GM12891 (cell line): Measurements from ENCODE around the gene TTC23.

Source experiments
- POLR2A ChIP-seq: IDR thresholded peaks from 2 replicates; pipeline ENCODE4 v1.6.1; 2011; ENCODE audit warnings: low read depth, low read length, control low read depth
- POLR2AphosphoS5 ChIP-seq: IDR thresholded peaks from 2 replicates; pipeline ENCODE4 v1.6.1; 2011; ENCODE audit warnings: low read depth, low read length, control low read depth
- SPI1 ChIP-seq: IDR thresholded peaks from 2 replicates; pipeline ENCODE4 v1.6.1; 2011; ENCODE audit warnings: low read depth, low read length, control low read depth
- TAF1 ChIP-seq: IDR thresholded peaks from 2 replicates; pipeline ENCODE4 v1.6.1; 2011; ENCODE audit warnings: low read depth, low read length, control low read depth

GRCh38 chr15:99129644-99130043, 119.7 kb downstream of the TTC23 start:
- TF ChIP-seq TAF1 (no peak), POLR2AphosphoS5 (no peak), POLR2A (no peak), SPI1 (peak; percentile 51; the same call in 1 of the 2 replicates)
